AML-193 (cell line): ENCODE results near the gene BICD1.

Source experiments
- DNase-seq, 2 experiments: peaks; one replicate each; lab custom pipeline; 2025; lab: John Stamatoyannopoulos, UW

Gene BICD1

GRCh38 chr12:32281098-32281497 is 174.5 kb downstream of the BICD1 start:
- no peak for DNase-seq

GRCh38 chr12:32284561-32284960 is 177.9 kb downstream of the BICD1 start:
- no peak for DNase-seq

GRCh38 chr12:32285021-32285420 is 178.4 kb downstream of the BICD1 start:
- DNase-seq, result no peak

- no peak for DNase-seq
Measured at GRCh38 chr12:32285489-32285888, 178.8 kb downstream of the BICD1 start.

GRCh38 chr12:32290411-32290810 is 183.8 kb downstream of the BICD1 start:
- DNase-seq, result no peak

GRCh38 chr12:32292151-32292550 is 185.5 kb downstream of the BICD1 start:
- DNase-seq, result no peak

GRCh38 chr12:32293808-32294419 is 187.3 kb downstream of the BICD1 start:
- DNase-seq, result no peak

- no peak for DNase-seq
Measured at GRCh38 chr12:32296567-32296966, 189.9 kb downstream of the BICD1 start.

GRCh38 chr12:32298917-32299316 is 192.3 kb downstream of the BICD1 start:
- DNase-seq, result no peak

- no peak for DNase-seq
Measured at GRCh38 chr12:32301216-32301615, 194.6 kb downstream of the BICD1 start.

GRCh38 chr12:32302218-32303173 is 195.8 kb downstream of the BICD1 start:
- peak; percentile 35 to 51 for DNase-seq

GRCh38 chr12:32303174-32303549 is 196.5 kb downstream of the BICD1 start:
- DNase-seq, result no peak

GRCh38 chr12:32305163-32305562 is 198.5 kb downstream of the BICD1 start:
- peak; percentile 35 to 46 for DNase-seq

GRCh38 chr12:32307326-32307725 is 200.7 kb downstream of the BICD1 start:
- DNase-seq, result no peak

- DNase-seq, result no peak
Measured at GRCh38 chr12:32309811-32310736, 203.4 kb downstream of the BICD1 start.

GRCh38 chr12:32312049-32312670 is 205.5 kb downstream of the BICD1 start:
- DNase-seq, result peak; percentile 51 to 60

- no peak for DNase-seq
Measured at GRCh38 chr12:32322354-32322753, 215.7 kb downstream of the BICD1 start.

GRCh38 chr12:32331133-32331532 is 224.5 kb downstream of the BICD1 start:
- DNase-seq, result no peak

GRCh38 chr12:32332446-32332845 is 225.8 kb downstream of the BICD1 start:
- DNase-seq, result no peak

GRCh38 chr12:32334371-32334777 is 227.7 kb downstream of the BICD1 start:
- no peak for DNase-seq

GRCh38 chr12:32336261-32336660 is 229.6 kb downstream of the BICD1 start:
- DNase-seq, result no peak

GRCh38 chr12:32343496-32343895 is 236.8 kb downstream of the BICD1 start:
- DNase-seq, result no peak
